NT2/D1 (cell line): ENCODE measurements around the gene ATP12A.

Experiments used
- DNase-seq: peaks from one replicate; pipeline ENCODE4 v3.0.0-alpha.2; 2011; ENCODE audit warnings: low read depth, low spot score
- H3K27me3 ChIP-seq: 2 replicates; pipeline ENCODE4 v1.6.0; 2011; ENCODE audit warnings: mild to moderate bottlenecking; ENCODE audit not compliant: insufficient read length, insufficient read depth
- H3K36me3 ChIP-seq: 2 replicates; pipeline ENCODE4 v1.6.1; 2011; ENCODE audit warnings: mild to moderate bottlenecking, low read length, mixed read lengths; ENCODE audit not compliant: insufficient read depth, insufficient read length
- H3K4me1 ChIP-seq: 2 replicates; pipeline ENCODE4 v1.5.1; 2011; ENCODE audit not compliant: insufficient read depth, insufficient read length
- H3K4me3 ChIP-seq: 2 replicates; pipeline ENCODE4 v1.5.1; 2011; ENCODE audit warnings: low read depth; ENCODE audit not compliant: insufficient read length
- H3K9ac ChIP-seq: 2 replicates; pipeline ENCODE4 v1.6.0; 2011; ENCODE audit warnings: low read depth; ENCODE audit not compliant: insufficient read length
- H3K9me3 ChIP-seq: 2 replicates; pipeline ENCODE4 v1.5.1; 2011; ENCODE audit warnings: mild to moderate bottlenecking, low read length; ENCODE audit not compliant: insufficient read depth
- SUZ12 ChIP-seq: IDR thresholded peaks from 2 replicates; pipeline ENCODE4 v1.6.1; 2011; ENCODE audit not compliant: insufficient read length, insufficient read depth; ENCODE audit errors: extremely low read depth
- YY1 ChIP-seq: IDR thresholded peaks from 2 replicates; pipeline ENCODE4 v1.6.1; 2011; ENCODE audit not compliant: insufficient read length, insufficient read depth
- ZNF274 ChIP-seq: IDR thresholded peaks from 2 replicates; pipeline ENCODE4 v1.6.1; 2011; ENCODE audit warnings: mild to moderate bottlenecking, low read depth, low read length

Gene ATP12A

DNA sequence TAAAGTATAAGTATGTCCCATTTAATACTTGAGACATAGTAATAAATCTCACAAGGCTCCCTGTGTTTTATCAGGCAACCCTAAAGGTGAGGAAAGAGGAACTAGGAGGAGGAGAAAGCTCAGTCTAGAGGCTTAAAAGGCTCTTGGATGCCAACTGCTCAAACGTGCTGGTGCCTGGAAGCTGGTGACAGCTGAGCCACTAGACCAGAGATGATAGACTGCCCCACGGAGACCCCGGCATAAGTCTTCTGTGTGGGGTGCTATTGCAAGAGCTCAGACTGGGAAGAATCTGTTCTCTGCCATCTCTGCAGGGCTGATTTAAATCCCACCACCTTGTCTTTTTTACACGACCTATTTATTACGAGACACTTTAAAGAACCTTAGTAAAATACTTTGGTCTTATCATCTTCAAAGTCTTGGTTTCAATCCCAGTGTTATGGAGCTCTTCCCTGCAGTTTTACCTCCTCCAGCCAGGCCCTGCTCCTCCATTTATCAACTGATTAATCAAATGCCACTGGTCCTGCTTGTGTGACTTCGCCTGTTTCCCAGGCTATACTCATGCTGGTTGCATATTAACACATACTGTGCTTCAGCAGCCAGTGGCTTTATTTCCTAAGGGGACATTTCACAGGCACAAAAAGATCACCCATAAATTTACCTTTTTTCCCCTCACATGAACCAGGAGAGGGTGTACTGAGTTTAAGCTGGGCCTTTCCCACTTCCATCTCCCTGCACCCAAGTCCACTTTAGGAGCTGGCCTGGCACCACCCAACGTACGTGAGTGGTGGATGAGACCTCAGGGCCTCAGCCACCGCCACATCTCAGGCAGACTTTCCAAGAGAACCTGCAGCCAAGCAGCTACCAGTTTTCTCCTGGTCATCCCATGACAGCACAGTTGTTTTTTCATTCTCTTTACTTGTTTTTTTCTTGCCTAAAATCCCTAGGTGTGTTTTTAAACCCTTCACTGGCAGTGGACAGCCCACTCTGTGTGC is 7.8 kb upstream of the ATP12A start:
- H3K9ac ChIP-seq = no peak overlapping the region
- no peaks in the 10 kb centered on the region for H3K36me3 ChIP-seq
- no peak for DNase-seq
- no peaks in the 10 kb centered on the region for H3K9me3 ChIP-seq
- no peak overlapping the region for H3K4me3 ChIP-seq
- TF ChIP-seq YY1 = no peak
- TF ChIP-seq SUZ12 = no peak
- TF ChIP-seq ZNF274 = no peak
- no peaks in the 10 kb centered on the region for H3K27me3 ChIP-seq
- H3K4me1 ChIP-seq = no peaks in the 10 kb centered on the region

- TF ChIP-seq YY1 (no peak), ZNF274 (no peak), SUZ12 (no peak)
- H3K36me3 ChIP-seq = no peaks in the 10 kb centered on the region
- H3K27me3 ChIP-seq = peaks cover 26% of the 10 kb centered on the region
Measured at GRCh38 chr13:24675806-24676570, 4.2 kb upstream of the ATP12A start.

DNA sequence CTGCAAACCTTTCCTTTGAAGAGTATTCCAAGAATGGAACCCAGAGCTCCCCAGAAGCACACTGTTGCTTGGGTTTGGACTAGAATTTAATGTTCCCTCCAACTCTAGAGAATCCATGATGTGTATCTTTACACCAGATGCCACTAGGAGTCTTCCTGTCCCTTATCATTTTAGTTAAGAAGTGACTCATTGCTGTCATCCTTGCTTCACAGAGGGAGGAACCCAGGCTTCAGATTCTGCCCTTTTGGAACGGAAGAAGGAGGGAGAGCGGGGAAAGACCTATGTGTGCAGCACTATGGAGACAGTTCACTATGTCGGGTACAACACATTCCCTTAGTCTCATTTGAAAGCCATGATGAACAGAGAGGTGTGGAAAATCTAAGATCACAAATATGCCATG is 2.1 kb upstream of the ATP12A start:
- H3K9ac ChIP-seq = no peak overlapping the region
- H3K36me3 ChIP-seq = no peaks in the 10 kb centered on the region
- H3K4me3 ChIP-seq = no peak overlapping the region
- H3K9me3 ChIP-seq = no peaks in the 10 kb centered on the region
- peaks cover 4% of the 10 kb centered on the region for H3K4me1 ChIP-seq
- peaks cover 38% of the 10 kb centered on the region for H3K27me3 ChIP-seq
- DNase-seq = no peak
- no peak for TF ChIP-seq ZNF274
- TF ChIP-seq SUZ12 = no peak
- no peak for TF ChIP-seq YY1

More at GRCh38 chr13:24675806-24676570, 4.2 kb upstream of the ATP12A start:
- no peaks in the 10 kb centered on the region for H3K4me1 ChIP-seq
- DNase-seq = no peak
- no peak overlapping the region for H3K9ac ChIP-seq
- H3K9me3 ChIP-seq = no peaks in the 10 kb centered on the region
- no peak overlapping the region for H3K4me3 ChIP-seq

DNA sequence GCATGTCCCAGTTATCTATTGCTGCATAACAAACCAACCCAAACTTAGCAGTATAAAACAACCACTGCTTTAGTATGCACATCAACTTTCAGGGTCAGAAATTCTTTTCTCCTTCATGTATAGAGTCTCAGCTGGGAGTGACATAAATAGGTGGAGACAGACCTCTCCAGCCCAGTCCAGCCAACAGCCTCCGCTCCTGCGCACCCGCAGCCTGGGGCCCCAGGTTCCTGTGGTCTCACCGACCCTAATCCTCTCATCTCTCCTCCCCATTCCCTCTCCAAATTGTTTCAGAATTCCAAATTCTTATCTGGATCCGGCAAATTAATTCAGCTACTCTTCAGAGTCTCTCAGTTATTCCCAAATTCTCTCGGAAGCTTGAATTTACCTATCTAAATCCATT is 522 bp upstream of the ATP12A start:
- H3K27me3 ChIP-seq = peaks cover 38% of the 10 kb centered on the region
- no peak overlapping the region for H3K9ac ChIP-seq
- H3K9me3 ChIP-seq = no peaks in the 10 kb centered on the region
- no peak for DNase-seq
- peak overlapping the region; percentile 47 for H3K4me3 ChIP-seq
- peaks cover 4% of the 10 kb centered on the region for H3K4me1 ChIP-seq
- no peak for TF ChIP-seq SUZ12
- TF ChIP-seq YY1 = no peak
- no peak for TF ChIP-seq ZNF274
- no peaks in the 10 kb centered on the region for H3K36me3 ChIP-seq

DNA sequence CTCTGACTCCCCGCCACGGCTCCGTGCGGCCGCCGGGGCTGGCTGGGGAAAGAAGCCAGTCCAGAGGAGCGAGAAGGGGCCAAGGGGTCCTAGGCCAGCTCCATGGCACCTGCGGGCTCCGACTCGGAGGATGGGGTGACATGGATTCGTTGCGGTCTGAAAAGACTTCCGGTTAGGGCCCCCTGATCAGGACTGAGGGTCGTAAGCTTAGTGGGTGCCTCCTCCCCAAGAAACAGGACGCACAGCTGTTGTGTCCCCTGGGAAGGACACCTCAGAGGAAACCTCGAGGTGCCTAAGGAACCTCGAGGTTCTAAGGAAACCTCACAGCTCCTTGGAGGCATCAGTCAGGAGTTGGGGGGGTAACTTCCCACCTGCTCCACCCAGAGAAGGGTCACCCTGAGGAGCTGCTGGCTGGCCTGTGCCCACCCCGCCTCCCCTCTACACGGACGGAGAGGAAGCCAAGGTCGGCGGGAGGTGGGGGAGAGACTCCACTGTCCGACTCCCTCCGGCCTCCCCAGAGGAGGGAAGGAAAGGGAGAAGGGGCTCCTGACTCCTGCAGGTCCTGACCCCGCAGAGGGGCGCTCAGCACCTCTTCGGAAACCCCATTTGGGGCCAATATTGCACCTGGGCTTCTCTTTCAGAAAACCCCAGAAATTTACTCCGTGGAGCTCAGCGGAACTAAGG is 855 bp downstream of the ATP12A start:
- Histone ChIP-seq H3K27me3 (peaks cover 38% of the 10 kb centered on the region), H3K4me1 (peaks cover 4% of the 10 kb centered on the region), H3K36me3 (no peaks in the 10 kb centered on the region), H3K9me3 (no peaks in the 10 kb centered on the region), H3K4me3 (peak overlapping the region; percentile 47), H3K9ac (peak overlapping the region; percentile 67)
- DNase-seq = no peak
- TF ChIP-seq ZNF274 = no peak
- no peak for TF ChIP-seq YY1
- no peak for TF ChIP-seq SUZ12

- Histone ChIP-seq H3K4me1 (peaks cover 4% of the 10 kb centered on the region), H3K36me3 (no peaks in the 10 kb centered on the region), H3K9me3 (no peaks in the 10 kb centered on the region), H3K9ac (no peak overlapping the region), H3K27me3 (peaks cover 38% of the 10 kb centered on the region), H3K4me3 (no peak overlapping the region)
- no peak for DNase-seq
- TF ChIP-seq SUZ12 (no peak), ZNF274 (no peak), YY1 (no peak)
Measured at GRCh38 chr13:24681930-24682329, 1.7 kb downstream of the ATP12A start.

- Histone ChIP-seq H3K4me1 (peaks cover 4% of the 10 kb centered on the region), H3K9me3 (no peaks in the 10 kb centered on the region), H3K4me3 (no peak overlapping the region), H3K36me3 (no peaks in the 10 kb centered on the region), H3K9ac (no peak overlapping the region), H3K27me3 (peaks cover 38% of the 10 kb centered on the region)
- TF ChIP-seq SUZ12 (no peak), ZNF274 (no peak), YY1 (no peak)
- no peak for DNase-seq
Measured at GRCh38 chr13:24682353-24682752, 2.1 kb downstream of the ATP12A start.
